Vagina (tissue), 2 donors: ENCODE results near the gene CTSL. TPM values are rescaled to one million over a fixed set of nuclear protein-coding genes. Genes with fewer than 3 reads are reported as not detected.

Experiments
- DNase-seq, 2 donors: peaks; one replicate each; pipeline ENCODE4 v3.0.0-alpha.2; 2017; ENCODE audit errors: extremely low spot score in 2 of 2
- H3K27ac ChIP-seq: fragments of 200-600 bp; sonication (generic); one replicate; pipeline ENCODE4 v1.5.1; 2019
- H3K27me3 ChIP-seq: fragments of 200-600 bp; sonication (generic); one replicate; pipeline ENCODE4 v1.5.1; 2019
- H3K36me3 ChIP-seq, 2 donors: fragments of 200-600 bp; sonication (generic); one replicate each; pipeline ENCODE4 v1.5.1; 2017 to 2019
- H3K4me1 ChIP-seq: fragments of 200-600 bp; sonication (generic); one replicate; pipeline ENCODE4 v1.5.1; 2019
- H3K4me3 ChIP-seq, 2 donors: fragments of 200-600 bp; sonication (generic); 1 replicate in 1 of 2; 2 replicates in 1 of 2; pipeline ENCODE4 v1.5.1; 2016 to 2019
- H3K9me3 ChIP-seq: fragments of 200-600 bp; sonication (generic); one replicate; pipeline ENCODE4 v1.5.1; 2019
- CTCF ChIP-seq, 3 experiments: fragments of 450-650 bp in 2 of 3; fragments of 200-600 bp in 1 of 3; sonication (generic) in 1 of 3; IDR thresholded peaks; one replicate each; pipeline ENCODE4 v1.5.1; 2017 to 2019; ENCODE audit warnings: antibody characterized with exemption in 3 of 3, mild to moderate bottlenecking in 2 of 3, moderate library complexity in 2 of 3
- POLR2A ChIP-seq, 2 donors: fragments of 450-650 bp; IDR thresholded peaks; one replicate each; pipeline ENCODE4 v1.6.1; 2017; ENCODE audit warnings: antibody characterized with exemption in 2 of 2, mild to moderate bottlenecking in 2 of 2, moderate library complexity in 2 of 2
- POLR2AphosphoS5 ChIP-seq, 2 donors: sonication (generic); formaldehyde crosslinking; IDR thresholded peaks; one replicate each; pipeline ENCODE4 v1.9.0; 2017; ENCODE audit warnings: antibody characterized with exemption in 2 of 2, mild to moderate bottlenecking in 2 of 2, low read depth in 1 of 2; ENCODE audit not compliant: insufficient read depth in 1 of 2
- intact Hi-C: fragments of 100-400 bp; cut with DNase I; formaldehyde crosslinking; loops from one replicate; pipeline ENCODE4 v1.15.1; 2023
- total RNA-seq: library from RNA; depleted of rRNA; stranded (reverse); fragments of >200 nt; gene quantifications from one replicate; pipeline ENCODE4 v1.2.3, GENCODE V29; 2016

The CTSL gene
- total RNA-seq, 1 donor from 2014 or later: 68.0 TPM

- intact Hi-C loops: no loop called here
- H3K27ac ChIP-seq: no peak overlapping the region
These were observed 24.4 kb upstream of the CTSL start for GRCh38 chr9:87701491-87701890.

GRCh38 chr9:87701931-87702421, 23.9 kb upstream of the CTSL start:
- intact Hi-C loops: no loop called here
- H3K4me3 ChIP-seq: no peak overlapping the region
- H3K36me3 ChIP-seq: no peaks in the 10 kb centered on the region
- no peaks in the 10 kb centered on the region for H3K4me1 ChIP-seq
- H3K27ac ChIP-seq: no peak overlapping the region
- H3K27me3 ChIP-seq: no peaks in the 10 kb centered on the region
- DNase-seq: no peak
- TF ChIP-seq POLR2A (IDR thresholded peaks at IDR 0.05) (no peak), CTCF (IDR thresholded peaks at IDR 0.05) (no peak), POLR2AphosphoS5 (IDR thresholded peaks at IDR 0.05; ENCODE audit: insufficient read depth in 1 of 2, low read depth in 1 of 2) (no peak)
- no peaks in the 10 kb centered on the region for H3K9me3 ChIP-seq

More at GRCh38 chr9:87701491-87701890, 24.4 kb upstream of the CTSL start:
- no peak for DNase-seq
- Histone ChIP-seq H3K27me3 (no peaks in the 10 kb centered on the region), H3K36me3 (no peaks in the 10 kb centered on the region), H3K4me3 (no peak overlapping the region), H3K4me1 (no peaks in the 10 kb centered on the region), H3K9me3 (no peaks in the 10 kb centered on the region)
- TF ChIP-seq POLR2A (IDR thresholded peaks at IDR 0.05) (no peak), CTCF (IDR thresholded peaks at IDR 0.05) (no peak), POLR2AphosphoS5 (IDR thresholded peaks at IDR 0.05; ENCODE audit: insufficient read depth in 1 of 2, low read depth in 1 of 2) (no peak)

GRCh38 chr9:87702921-87703320, 23.0 kb upstream of the CTSL start:
- TF ChIP-seq CTCF (IDR thresholded peaks at IDR 0.05) (no peak), POLR2A (IDR thresholded peaks at IDR 0.05) (no peak), POLR2AphosphoS5 (IDR thresholded peaks at IDR 0.05; ENCODE audit: insufficient read depth in 1 of 2, low read depth in 1 of 2) (no peak)
- peak in 1 of 2 donors; percentile 70 for DNase-seq
- no peak overlapping the region for H3K4me3 ChIP-seq
- H3K27me3 ChIP-seq: no peaks in the 10 kb centered on the region
- H3K9me3 ChIP-seq: no peaks in the 10 kb centered on the region
- H3K27ac ChIP-seq: no peak overlapping the region
- H3K4me1 ChIP-seq: no peaks in the 10 kb centered on the region
- no peaks in the 10 kb centered on the region for H3K36me3 ChIP-seq
- intact Hi-C loops: no loop called here

GRCh38 chr9:87703636-87704276, 22.2 kb upstream of the CTSL start:
- Histone ChIP-seq H3K9me3 (no peaks in the 10 kb centered on the region), H3K27ac (no peak overlapping the region), H3K27me3 (no peaks in the 10 kb centered on the region), H3K36me3 (no peaks in the 10 kb centered on the region), H3K4me3 (no peak overlapping the region), H3K4me1 (no peaks in the 10 kb centered on the region)
- peak in 1 of 2 donors; percentile 34 for DNase-seq
- TF ChIP-seq POLR2AphosphoS5 (IDR thresholded peaks at IDR 0.05; ENCODE audit: insufficient read depth in 1 of 2, low read depth in 1 of 2): no peak
- TF ChIP-seq POLR2A (IDR thresholded peaks at IDR 0.05): no peak
- TF ChIP-seq CTCF (IDR thresholded peaks at IDR 0.05): no peak
- intact Hi-C loops: no loop called here

- Histone ChIP-seq H3K4me1 (no peaks in the 10 kb centered on the region), H3K9me3 (no peaks in the 10 kb centered on the region), H3K4me3 (no peak overlapping the region), H3K27me3 (no peaks in the 10 kb centered on the region), H3K36me3 (no peaks in the 10 kb centered on the region), H3K27ac (no peak overlapping the region)
- DNase-seq: no peak
- intact Hi-C loops: no loop called here
- TF ChIP-seq CTCF (IDR thresholded peaks at IDR 0.05) (no peak), POLR2A (IDR thresholded peaks at IDR 0.05) (no peak), POLR2AphosphoS5 (IDR thresholded peaks at IDR 0.05; ENCODE audit: insufficient read depth in 1 of 2, low read depth in 1 of 2) (no peak)
These were observed 21.6 kb upstream of the CTSL start for GRCh38 chr9:87704342-87704741.
